ENCODE measurements around the gene FSTL4.

FSTL4 gene

DNA sequence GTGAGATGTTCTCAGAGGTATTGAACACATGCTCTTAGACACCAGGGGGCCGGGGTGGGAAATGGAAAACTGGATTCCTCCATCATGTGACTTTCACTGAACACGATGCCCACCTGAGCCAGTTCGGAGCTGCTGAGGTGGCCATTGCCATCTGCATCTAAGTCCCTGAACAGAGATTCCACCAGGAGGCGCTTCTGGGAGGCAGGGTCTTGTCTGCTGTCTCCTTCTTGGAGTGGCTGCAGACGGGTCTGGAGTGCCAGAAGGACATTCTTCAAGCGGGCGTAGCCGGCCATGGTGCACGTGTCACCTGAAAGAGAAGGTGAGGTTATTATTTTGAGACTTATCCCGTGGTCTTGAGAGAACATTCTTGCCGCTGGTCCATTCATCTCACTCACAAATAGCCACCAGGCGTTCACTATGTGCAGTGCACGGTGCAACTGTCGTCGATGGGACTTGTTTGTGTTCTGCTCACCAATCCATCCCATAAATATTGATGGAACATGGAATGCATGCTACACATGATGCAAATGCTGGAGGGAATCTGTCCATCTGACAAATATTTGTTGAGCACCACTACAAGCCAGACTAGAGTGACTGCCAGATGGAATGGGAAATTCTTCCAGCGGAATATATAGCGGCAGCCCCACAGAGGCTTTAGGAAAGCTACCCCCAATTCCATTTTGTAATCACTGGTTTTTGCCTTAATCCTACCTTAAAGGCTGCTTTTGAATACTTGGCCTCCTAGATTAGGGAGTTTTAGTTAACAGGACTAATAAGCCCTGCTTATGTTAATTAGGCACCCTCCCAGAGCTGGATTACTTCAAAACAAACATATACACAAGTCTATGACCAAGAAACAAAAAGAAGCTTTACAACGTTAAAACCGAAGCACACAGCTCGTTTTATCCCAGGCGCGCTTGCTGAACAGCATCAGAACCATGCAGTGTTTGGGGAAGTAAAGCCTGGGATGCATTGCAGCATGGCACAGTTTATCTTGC lies 295.7 kb downstream of the FSTL4 start:
- TF ChIP-seq, protein P1, sequence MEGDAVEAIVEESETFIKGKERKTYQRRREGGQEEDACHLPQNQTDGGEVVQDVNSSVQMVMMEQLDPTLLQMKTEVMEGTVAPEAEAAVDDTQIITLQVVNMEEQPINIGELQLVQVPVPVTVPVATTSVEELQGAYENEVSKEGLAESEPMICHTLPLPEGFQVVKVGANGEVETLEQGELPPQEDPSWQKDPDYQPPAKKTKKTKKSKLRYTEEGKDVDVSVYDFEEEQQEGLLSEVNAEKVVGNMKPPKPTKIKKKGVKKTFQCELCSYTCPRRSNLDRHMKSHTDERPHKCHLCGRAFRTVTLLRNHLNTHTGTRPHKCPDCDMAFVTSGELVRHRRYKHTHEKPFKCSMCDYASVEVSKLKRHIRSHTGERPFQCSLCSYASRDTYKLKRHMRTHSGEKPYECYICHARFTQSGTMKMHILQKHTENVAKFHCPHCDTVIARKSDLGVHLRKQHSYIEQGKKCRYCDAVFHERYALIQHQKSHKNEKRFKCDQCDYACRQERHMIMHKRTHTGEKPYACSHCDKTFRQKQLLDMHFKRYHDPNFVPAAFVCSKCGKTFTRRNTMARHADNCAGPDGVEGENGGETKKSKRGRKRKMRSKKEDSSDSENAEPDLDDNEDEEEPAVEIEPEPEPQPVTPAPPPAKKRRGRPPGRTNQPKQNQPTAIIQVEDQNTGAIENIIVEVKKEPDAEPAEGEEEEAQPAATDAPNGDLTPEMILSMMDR (IDR thresholded peaks at IDR 0.05; ENCODE audit: insufficient read depth, missing control alignments) = peak; percentile 26
- no peak for FAIRE-seq
- DNase-seq (ENCODE audit: insufficient read length, low spot score) = no peak

DNA sequence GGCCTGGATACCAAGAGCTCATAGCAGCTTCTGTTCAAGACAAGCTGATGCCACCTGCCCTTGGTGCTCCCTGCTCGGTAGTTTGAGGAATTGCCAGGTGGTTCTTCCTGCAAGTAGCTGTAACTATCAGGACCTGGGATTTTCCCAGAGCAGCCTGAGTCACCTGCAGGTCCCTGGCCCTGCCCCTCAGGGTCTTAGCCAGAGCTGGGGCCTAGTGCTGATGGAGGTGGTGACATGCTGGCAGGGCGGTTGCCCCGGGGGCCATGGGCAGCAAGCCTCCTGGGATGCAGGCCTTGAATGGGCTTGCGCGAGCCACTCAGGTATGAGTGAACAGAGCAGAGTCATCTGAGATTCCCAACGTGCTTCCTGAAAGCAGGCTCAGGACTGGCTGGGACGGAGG lies 298.3 kb downstream of the FSTL4 start:
- no peak for DNase-seq (ENCODE audit: insufficient read length, low spot score)
- TF ChIP-seq, protein P1 (IDR thresholded peaks at IDR 0.05; ENCODE audit: insufficient read depth, missing control alignments) = no peak
- no peak for FAIRE-seq

DNA sequence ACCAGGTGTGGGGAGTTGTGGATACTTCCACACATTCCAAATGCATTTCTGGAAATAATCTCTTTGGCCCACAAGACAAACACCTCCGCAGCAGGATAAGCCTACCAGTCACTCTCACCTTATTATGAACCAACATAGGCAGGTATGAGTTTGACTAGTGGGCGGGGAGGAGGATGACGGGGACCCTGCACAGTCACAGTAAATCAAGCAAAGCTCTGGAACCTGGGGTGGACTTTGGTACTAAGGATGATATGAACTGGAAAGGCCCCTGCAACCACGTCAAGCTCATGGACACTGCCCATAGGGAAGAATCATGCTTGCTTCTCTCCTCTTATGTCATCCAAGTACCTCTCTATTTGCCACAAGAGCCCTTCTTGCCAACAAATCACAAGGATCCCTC lies 301.2 kb downstream of the FSTL4 start:
- FAIRE-seq (no peak), DNase-seq (ENCODE audit: insufficient read length, low spot score) (no peak)
- TF ChIP-seq, protein P1 (IDR thresholded peaks at IDR 0.05; ENCODE audit: insufficient read depth, missing control alignments) = no peak

DNA sequence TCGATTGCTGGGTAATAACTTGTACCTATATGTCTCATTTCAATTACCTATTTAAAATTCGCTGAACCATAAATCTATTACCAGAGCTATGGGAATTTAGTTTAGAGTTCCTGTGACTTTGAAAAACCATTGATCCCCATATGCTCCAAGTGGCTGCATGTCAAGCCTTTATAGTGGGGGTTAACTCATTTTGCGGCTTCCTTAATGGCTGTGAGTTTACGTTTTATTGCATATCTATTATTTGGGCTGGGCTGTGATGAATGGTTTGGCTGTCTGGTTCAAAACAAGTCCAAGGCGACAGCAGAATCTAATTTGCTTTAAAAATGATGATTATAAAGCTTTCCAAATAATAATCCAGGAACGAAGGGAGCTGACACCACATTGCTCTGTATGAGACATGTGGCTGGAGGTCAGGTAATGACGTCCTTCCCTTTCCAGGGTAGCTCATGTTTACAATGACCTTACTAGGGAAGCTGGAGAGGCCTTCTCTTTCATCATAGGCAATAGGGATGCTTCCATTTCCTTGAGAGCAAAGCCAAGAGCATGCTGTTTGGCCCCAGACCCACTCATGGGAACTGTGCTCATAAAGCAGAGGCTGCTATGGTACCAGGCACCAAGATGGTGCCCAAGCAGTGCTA lies 302.2 kb downstream of the FSTL4 start:
- DNase-seq (ENCODE audit: insufficient read length, low spot score) (no peak), FAIRE-seq (no peak)
- TF ChIP-seq, protein P1 (IDR thresholded peaks at IDR 0.05; ENCODE audit: insufficient read depth, missing control alignments) = no peak

DNA sequence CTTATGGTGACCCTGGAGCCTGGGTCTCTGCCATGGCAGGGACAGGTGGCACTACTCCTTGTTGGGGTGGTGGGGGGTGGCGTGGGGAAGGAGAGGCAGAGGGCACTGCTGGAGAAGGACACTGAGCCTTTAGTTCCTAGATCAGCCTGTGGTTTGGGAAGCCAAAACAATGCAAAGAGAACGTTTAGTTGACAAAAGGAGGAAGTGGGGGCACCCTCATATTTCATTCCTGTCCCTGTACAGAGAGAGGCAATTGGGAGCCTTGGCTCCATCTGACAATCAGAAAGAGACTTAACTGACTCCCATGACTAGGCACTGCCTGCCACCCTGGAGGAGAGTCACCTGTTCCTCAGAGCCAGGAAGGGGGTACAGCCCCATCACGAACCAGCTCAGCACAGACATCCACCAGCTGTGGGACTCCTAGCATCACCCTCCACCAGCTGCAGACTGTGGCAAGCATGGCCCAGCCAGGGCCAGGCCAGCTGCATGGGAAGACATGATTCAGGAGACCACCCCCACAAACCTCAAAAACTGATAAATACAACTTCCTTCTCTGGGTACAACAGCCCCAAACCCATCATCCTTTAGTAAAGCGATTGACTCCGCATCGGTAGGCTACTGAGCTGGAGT lies 303.1 kb downstream of the FSTL4 start:
- DNase-seq (ENCODE audit: insufficient read length, low spot score) (no peak), FAIRE-seq (no peak)
- TF ChIP-seq, protein P1 (IDR thresholded peaks at IDR 0.05; ENCODE audit: insufficient read depth, missing control alignments) = no peak

DNA sequence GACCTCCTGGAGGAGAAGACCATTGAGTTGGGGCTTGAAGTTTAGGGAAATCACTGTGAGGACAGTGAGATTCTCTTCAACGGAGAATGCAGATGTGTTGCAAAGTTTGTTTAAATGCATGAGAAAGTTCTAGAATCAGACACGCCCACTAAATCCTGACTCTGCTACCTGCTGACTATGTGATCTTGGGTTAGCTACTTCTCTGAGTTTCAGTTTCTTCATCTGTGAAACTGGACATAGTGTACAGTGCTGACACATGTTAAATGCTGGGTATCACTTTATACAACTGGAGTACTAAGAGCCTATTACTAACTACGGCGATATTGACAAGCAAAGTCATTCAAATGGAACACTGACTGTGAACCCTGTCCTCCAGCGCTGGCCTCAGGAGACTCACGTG lies 305.1 kb downstream of the FSTL4 start:
- DNase-seq (ENCODE audit: insufficient read length, low spot score) (no peak), FAIRE-seq (no peak)
- TF ChIP-seq, protein P1 (IDR thresholded peaks at IDR 0.05; ENCODE audit: insufficient read depth, missing control alignments) = no peak

Measured in D721Med (cell line).